Fibroblast of pulmonary artery (primary cell): ENCODE results near the gene INSYN2B.
"Not testable (repeated sequence)": the region's sequence is repeated elsewhere in the genome, so short reads cannot be mapped to it uniquely, and the experiment has no call there.

Experiments used
- DNase-seq: peaks from one replicate; pipeline ENCODE4 v3.0.0-alpha.2; 2010; ENCODE audit warnings: low read depth
- H3K4me3 ChIP-seq: replicated peaks from 2 replicates; pipeline ENCODE4 v1.5.1; 2011; ENCODE audit warnings: low read depth, mild to moderate bottlenecking, control low read depth, low read length, moderate library complexity
- TF ChIP-seq, protein P1 (sequence below): IDR thresholded peaks from 2 replicates; pipeline ENCODE4 v1.5.1; 2011; ENCODE audit warnings: mild to moderate bottlenecking, control low read depth, low read length, inconsistent platforms; ENCODE audit errors: missing control alignments

Gene INSYN2B

GRCh38 chr5:169964246-169964645 is 16.0 kb downstream of the INSYN2B start:
- no peak for DNase-seq
- no peak overlapping the region for H3K4me3 ChIP-seq
- TF ChIP-seq, protein P1, sequence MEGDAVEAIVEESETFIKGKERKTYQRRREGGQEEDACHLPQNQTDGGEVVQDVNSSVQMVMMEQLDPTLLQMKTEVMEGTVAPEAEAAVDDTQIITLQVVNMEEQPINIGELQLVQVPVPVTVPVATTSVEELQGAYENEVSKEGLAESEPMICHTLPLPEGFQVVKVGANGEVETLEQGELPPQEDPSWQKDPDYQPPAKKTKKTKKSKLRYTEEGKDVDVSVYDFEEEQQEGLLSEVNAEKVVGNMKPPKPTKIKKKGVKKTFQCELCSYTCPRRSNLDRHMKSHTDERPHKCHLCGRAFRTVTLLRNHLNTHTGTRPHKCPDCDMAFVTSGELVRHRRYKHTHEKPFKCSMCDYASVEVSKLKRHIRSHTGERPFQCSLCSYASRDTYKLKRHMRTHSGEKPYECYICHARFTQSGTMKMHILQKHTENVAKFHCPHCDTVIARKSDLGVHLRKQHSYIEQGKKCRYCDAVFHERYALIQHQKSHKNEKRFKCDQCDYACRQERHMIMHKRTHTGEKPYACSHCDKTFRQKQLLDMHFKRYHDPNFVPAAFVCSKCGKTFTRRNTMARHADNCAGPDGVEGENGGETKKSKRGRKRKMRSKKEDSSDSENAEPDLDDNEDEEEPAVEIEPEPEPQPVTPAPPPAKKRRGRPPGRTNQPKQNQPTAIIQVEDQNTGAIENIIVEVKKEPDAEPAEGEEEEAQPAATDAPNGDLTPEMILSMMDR: no peak

DNA sequence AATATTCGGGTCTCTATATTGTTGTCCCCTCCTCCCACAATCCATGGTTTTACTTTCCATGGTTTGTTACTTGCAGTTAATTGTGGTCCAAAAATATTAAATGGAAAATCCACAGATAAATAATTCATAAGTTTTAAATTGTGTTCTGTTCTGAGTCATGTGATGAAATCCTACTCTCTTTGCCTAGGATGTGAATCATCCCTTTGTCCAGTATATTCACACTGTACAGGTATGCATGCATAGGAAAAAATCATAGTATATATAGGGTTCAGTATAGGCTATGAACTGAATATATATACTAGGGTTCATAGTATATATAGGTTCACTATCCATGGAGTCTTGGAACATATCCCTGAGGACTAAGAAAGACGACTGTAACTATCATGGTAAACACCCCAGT is 19.6 kb downstream of the INSYN2B start:
- TF ChIP-seq, protein P1: no peak
- no peak for DNase-seq
- no peak overlapping the region for H3K4me3 ChIP-seq

DNA sequence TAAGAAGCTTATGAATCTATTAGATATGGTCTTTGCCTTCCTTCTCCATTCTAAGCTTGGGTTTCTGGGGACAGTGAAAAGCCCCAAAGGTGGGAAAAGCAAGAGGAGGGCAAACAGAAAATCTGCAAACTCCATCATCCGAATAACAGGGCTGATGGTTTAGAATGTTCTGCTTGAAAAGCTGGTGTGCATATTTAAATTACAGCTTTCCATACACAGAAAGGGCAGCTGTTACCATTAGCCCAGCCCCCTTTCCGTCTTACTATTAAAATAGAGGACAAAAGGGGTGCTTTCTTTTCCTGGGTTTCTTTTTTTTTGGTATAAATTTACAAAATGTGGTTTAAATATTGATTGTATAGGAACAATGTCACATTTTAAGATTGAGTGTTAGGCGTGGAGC is 22.0 kb downstream of the INSYN2B start:
- TF ChIP-seq, protein P1: no peak
- no peak overlapping the region for H3K4me3 ChIP-seq
- DNase-seq: no peak

GRCh38 chr5:169956756-169957155 is 23.5 kb downstream of the INSYN2B start:
- TF ChIP-seq, protein P1: no peak
- H3K4me3 ChIP-seq: no peak overlapping the region
- DNase-seq: peak; percentile 80

GRCh38 chr5:169956126-169956525 is 24.2 kb downstream of the INSYN2B start:
- peak; percentile 33 for DNase-seq
- TF ChIP-seq, protein P1: no peak
- no peak overlapping the region for H3K4me3 ChIP-seq

GRCh38 chr5:169954786-169955185 is 25.5 kb downstream of the INSYN2B start:
- no peak for DNase-seq
- no peak overlapping the region for H3K4me3 ChIP-seq
- TF ChIP-seq, protein P1: no peak

DNA sequence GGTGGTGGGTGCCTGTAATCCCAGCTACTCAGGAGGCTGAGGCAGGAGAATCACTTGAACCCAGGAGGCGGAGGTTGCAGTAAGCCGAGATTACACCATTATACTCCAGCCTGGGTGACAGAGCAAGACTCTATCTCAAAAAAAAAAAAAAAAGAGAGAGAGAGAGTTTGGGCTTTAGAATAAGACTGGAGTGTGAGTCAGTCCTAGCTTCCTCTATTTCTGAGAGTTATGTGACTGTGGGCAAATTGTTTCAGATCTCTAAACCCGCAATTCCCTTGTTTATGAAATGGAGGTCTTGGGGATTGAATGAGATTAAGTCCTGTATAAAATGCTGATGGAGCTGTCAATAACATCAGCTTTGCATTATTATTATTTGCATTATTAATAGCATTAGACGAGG is 27.1 kb downstream of the INSYN2B start:
- peak; percentile 49 for DNase-seq
- not testable (repeated sequence) for H3K4me3 ChIP-seq

DNA sequence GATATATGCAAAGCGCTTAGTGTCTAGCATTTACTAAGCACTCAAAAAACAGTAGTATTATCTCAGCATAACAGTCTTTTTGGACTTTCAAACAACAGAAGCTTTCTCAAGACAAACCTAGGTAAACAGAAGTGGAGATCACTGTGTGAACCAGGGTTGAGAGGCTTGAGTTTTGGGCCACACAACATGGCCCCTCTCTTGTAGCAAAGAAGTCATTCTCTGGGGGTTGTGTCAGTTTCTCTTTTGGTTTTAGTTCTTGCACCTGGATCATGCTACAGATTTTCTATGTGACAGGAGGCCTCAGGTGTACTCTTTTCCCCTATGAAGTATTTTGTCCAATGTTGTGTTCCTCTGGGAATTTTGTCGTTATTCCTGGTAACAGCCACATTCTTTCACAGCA is 30.0 kb downstream of the INSYN2B start:
- H3K4me3 ChIP-seq: no peak overlapping the region
- no peak for DNase-seq
- TF ChIP-seq, protein P1: no peak
